Activated naive CD4-positive, alpha-beta T cell treated with anti-CD3 and anti-CD28 coated beads, Interleukin-2, amount 10 ng/mL, durations not matched to agents 7 days and 5 days (primary cell): Measurements from ENCODE around the gene DIPK1C.
A peak's percentile ranks its signal among the peaks of the same experiment; 100 is the strongest.
"Not testable (repeated sequence)": the region's sequence is repeated elsewhere in the genome, so short reads cannot be mapped to it uniquely, and the experiment has no call there.

Source experiments
- CTCF ChIA-PET: fragments of 350-600 bp; sonication (Branson Sonifier 250); formaldehyde crosslinking; loops from one replicate; lab custom pipeline; 2021; ENCODE audit warnings: antibody characterized with exemption; lab: Charles Lee
- DNase-seq: peaks from one replicate; pipeline ENCODE4 v3.0.0-alpha.2; 2020
- H3K27ac Mint-ChIP-seq: one replicate; pipeline ENCODE4 v1.8.0; 2021; ENCODE audit warnings: mild to moderate bottlenecking, moderate library complexity, mixed read lengths
- H3K27me3 Mint-ChIP-seq: one replicate; pipeline ENCODE4 v1.8.0; 2021; ENCODE audit warnings: mild to moderate bottlenecking, mixed read lengths
- H3K36me3 Mint-ChIP-seq: one replicate; pipeline ENCODE4 v1.8.0; 2021; ENCODE audit warnings: mixed read lengths
- H3K4me1 Mint-ChIP-seq: one replicate; pipeline ENCODE4 v1.8.0; 2021; ENCODE audit warnings: mixed read lengths
- H3K4me3 Mint-ChIP-seq: one replicate; pipeline ENCODE4 v1.8.0; 2021; ENCODE audit warnings: mild to moderate bottlenecking, moderate library complexity, mixed read lengths
- H3K9me3 Mint-ChIP-seq: one replicate; pipeline ENCODE4 v1.8.0; 2021; ENCODE audit warnings: mixed read lengths

Gene DIPK1C

DNA sequence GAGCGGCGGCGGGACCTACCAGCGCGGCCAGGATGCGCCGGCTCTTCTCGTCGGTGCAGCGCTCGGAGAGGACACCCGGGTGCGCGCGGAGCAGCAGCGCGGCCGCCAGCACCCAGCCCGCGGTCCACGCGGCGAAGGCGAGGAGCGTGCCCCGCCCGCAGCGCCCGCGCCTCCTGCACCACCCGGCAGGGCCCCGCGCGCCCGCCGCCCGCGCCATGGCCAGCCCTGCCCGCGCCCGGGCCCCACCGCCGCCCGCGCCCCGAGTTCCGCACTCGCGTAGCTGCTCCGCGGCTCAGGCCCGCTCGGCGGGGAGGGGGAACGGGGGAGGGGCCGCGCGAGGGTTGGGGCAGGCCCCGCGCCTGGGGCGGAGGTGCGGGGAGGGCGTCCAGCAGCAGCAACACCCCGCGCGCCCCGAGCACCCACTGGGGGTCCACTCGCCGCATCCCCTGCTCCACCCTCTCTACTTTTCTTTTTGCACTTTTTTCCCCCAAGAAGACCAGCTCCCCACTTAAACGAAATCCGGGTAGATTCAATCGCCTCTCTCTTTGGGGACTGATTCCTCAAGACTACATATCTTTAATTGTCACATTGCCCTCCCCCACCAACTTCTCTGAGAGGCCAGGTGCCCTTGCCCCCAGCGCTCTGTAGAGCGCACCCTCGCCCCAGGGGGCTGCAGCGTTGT is at the start of gene DIPK1C:
DIPK1C (minus strand) TSS at position 266 of the 682 bp plus-strand sequence; CDS start at position 217, 49 bp downstream.
- H3K4me1 Mint-ChIP-seq, result peaks cover 7% of the 10 kb centered on the region

GRCh38 chr18:74506448-74507084 is 49.5 kb upstream of the DIPK1C start:
- CTCF ChIA-PET, result no interaction called here
- no peaks in the 10 kb centered on the region for H3K27me3 Mint-ChIP-seq
- H3K36me3 Mint-ChIP-seq, result peaks cover 60% of the 10 kb centered on the region
- no peaks in the 10 kb centered on the region for H3K9me3 Mint-ChIP-seq
- no peak overlapping the region for H3K4me3 Mint-ChIP-seq
- peak overlapping the region; percentile 81 for H3K27ac Mint-ChIP-seq
- H3K4me1 Mint-ChIP-seq, result peaks cover 15% of the 10 kb centered on the region
- peak; percentile 11 for DNase-seq

More for the DNA sequence above, at the start of gene DIPK1C:
- peaks cover 73% of the 10 kb centered on the region for H3K27me3 Mint-ChIP-seq
- H3K36me3 Mint-ChIP-seq, result peaks cover 1% of the 10 kb centered on the region
- CTCF ChIA-PET, result interaction anchor here (1.3 kb wide), 1 partner anchor 36 kb away, joined by 4 read pairs; no protein-coding TSS in a partner anchor
- DNase-seq, result no peak
- H3K9me3 Mint-ChIP-seq, result no peaks in the 10 kb centered on the region
- peak within 1 kb of the TSS; percentile 22 for H3K27ac Mint-ChIP-seq
- H3K4me3 Mint-ChIP-seq, result peak within 1 kb of the TSS; percentile 63

- DNase-seq, result peak; percentile 5
- no peaks in the 10 kb centered on the region for H3K9me3 Mint-ChIP-seq
- peaks cover 65% of the 10 kb centered on the region for H3K36me3 Mint-ChIP-seq
- peaks cover 23% of the 10 kb centered on the region for H3K4me1 Mint-ChIP-seq
- no peak overlapping the region for H3K27ac Mint-ChIP-seq
- H3K27me3 Mint-ChIP-seq, result no peaks in the 10 kb centered on the region
- CTCF ChIA-PET, result no interaction called here
- H3K4me3 Mint-ChIP-seq, result no peak overlapping the region
Measured at GRCh38 chr18:74505776-74506175, 48.7 kb upstream of the DIPK1C start.

DNA sequence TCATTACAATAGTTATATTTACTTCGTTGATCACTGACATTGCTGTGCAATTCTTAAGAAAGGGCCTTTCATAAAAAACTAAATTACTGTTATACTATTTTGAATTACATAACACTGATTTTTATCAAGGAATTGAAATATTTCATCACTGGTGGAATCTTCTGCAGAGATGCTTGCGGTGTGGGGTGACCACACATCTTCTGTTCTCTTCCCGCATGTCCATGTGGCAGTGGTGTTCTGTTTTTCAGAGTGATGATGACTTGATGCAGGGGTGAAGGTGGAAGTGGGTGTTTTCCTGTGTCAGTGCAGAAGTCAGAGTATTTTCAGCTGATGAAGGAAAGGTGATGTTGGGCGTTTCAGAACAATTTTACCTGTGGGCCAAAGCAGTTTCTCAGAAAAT is 46.0 kb upstream of the DIPK1C start:
- Mint-ChIP-seq H3K27me3 (no peaks in the 10 kb centered on the region), H3K9me3 (no peaks in the 10 kb centered on the region), H3K4me3 (no peak overlapping the region), H3K27ac (peak overlapping the region; percentile 1), H3K36me3 (peaks cover 56% of the 10 kb centered on the region), H3K4me1 (peaks cover 47% of the 10 kb centered on the region)
- CTCF ChIA-PET, result no interaction called here
- DNase-seq, result no peak

DNA sequence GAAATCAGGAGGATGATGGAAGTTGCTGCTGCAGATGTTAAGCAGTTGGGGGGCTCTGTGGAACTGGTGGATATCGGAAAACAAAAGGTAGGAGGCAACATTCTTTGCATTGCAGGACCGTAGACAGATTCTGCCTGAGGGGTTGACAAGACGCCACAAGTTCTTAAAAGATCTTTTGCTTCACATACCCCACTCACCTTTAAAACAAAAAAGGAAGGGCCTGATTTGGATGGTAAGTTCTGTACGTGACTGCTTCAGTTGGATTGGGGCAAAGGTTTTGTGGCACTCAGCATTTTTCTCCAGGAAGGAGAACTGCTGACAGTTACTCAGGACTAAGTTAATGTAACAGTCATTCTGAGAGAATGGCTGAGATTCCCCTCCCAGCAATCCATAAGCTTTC is 44.3 kb upstream of the DIPK1C start:
- DNase-seq, result no peak
- CTCF ChIA-PET, result no interaction called here
- Mint-ChIP-seq H3K4me1 (peaks cover 58% of the 10 kb centered on the region), H3K9me3 (no peaks in the 10 kb centered on the region), H3K36me3 (peaks cover 50% of the 10 kb centered on the region), H3K4me3 (peak overlapping the region; percentile 82), H3K27ac (peak overlapping the region; percentile 95), H3K27me3 (no peaks in the 10 kb centered on the region)

DNA sequence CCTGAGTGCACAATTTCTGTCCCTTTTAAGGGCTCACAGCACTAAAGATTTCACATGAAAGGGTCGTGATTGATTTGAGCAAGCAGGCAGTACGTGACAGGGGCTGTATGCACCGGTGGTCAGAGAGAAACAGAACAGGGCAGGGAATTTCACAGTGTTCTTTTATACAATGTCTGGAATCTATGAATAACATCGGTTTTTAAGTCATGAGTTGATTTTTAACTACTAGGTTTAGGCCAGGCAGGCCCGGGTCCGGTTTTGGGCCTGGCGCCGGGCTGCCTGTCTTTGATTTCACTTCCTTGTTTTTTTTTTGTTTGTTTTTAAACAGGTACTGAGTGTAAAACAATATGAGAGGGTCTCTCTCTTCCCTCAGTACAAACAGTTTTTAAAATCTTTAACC is 43.7 kb upstream of the DIPK1C start:
- DNase-seq, H3K27me3 Mint-ChIP-seq, CTCF ChIA-PET, H3K9me3 Mint-ChIP-seq: not testable (repeated sequence)
- H3K27ac Mint-ChIP-seq, result peak overlapping the region; percentile 95
- H3K4me3 Mint-ChIP-seq, result peak overlapping the region; percentile 82
- peaks cover 48% of the 10 kb centered on the region for H3K36me3 Mint-ChIP-seq
- H3K4me1 Mint-ChIP-seq, result peaks cover 61% of the 10 kb centered on the region

DNA sequence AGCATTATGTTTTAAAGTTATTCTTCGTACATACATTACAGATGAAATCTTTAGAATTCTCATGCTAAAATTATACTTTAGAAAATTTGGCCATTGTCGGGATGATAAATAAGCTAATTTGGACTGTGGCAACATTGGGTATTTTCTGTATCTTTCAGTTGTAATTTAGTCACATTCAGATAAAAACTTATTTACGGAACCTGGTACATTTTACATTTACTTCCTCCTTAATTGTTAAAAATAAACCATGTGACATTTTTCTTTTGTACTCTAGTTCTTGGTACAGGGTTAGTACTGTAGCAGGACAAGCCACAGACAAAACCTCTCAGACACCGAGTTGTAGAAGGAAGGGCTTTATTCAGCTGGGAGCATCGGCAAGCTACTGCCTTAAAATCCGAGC is 43.3 kb upstream of the DIPK1C start:
- DNase-seq, result no peak
- Mint-ChIP-seq H3K27me3 (peaks cover 8% of the 10 kb centered on the region), H3K36me3 (peaks cover 45% of the 10 kb centered on the region), H3K9me3 (no peaks in the 10 kb centered on the region), H3K4me3 (peak overlapping the region; percentile 82), H3K27ac (peak overlapping the region; percentile 95), H3K4me1 (peaks cover 62% of the 10 kb centered on the region)
- CTCF ChIA-PET, result interaction anchor here (1.4 kb wide), 1 partner anchor 51 kb away, joined by 3 read pairs; no protein-coding TSS in a partner anchor

GRCh38 chr18:74499633-74500032 is 42.5 kb upstream of the DIPK1C start:
- peaks cover 63% of the 10 kb centered on the region for H3K4me1 Mint-ChIP-seq
- peak; percentile 71 for DNase-seq
- peak overlapping the region; percentile 82 for H3K4me3 Mint-ChIP-seq
- H3K36me3 Mint-ChIP-seq, result peaks cover 43% of the 10 kb centered on the region
- H3K9me3 Mint-ChIP-seq, result no peaks in the 10 kb centered on the region
- H3K27me3 Mint-ChIP-seq, result peaks cover 8% of the 10 kb centered on the region
- H3K27ac Mint-ChIP-seq, result peak overlapping the region; percentile 95
- CTCF ChIA-PET, result interaction anchor here (0.9 to 1.4 kb wide), 2 partner anchors 52 to 146 kb away, joined by 3 to 4 read pairs; no protein-coding TSS in a partner anchor

DNA sequence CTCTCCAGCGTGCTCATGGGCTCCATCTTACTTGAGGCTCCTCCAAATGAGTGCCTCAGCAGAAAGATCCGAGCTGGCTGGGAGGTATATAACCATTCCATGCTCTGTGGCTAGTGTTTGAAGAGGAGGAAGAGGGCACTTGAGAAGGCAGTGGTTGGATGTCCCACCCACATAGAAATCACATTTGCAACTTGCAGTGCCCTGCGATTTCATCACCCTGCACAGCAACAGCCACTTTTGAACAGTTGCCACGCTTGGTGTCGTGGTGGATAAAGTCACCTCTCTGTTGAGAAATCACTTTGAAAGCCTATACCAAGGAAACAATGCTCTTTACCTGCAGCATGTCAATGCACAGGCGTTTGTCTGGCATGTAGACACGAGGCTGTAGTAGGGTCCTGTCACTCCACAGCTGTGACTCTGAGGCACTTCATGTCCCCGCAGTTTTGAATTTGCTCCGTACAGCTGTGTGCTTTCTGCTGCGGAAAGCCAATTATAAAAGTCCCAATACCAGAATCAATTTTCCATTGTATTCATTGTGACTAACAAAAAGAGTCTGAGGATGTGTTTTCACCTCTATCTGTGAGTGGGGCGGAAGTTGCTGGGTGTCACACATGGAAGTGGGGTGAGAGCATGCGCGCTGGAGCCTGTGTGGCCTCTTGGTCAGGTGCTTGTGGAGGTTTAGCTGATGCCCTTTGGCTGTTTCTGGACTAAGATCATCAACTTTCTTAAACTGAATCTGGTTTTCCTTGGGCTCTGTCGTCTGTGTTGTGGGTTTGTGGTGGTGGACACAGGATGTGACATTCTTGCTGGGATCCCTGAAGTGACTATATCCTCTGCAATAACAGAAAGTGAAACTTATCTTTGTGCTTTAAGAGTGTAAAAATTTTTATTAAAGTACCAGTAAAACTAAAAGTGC is 41.9 kb upstream of the DIPK1C start:
- Mint-ChIP-seq H3K27ac (peak overlapping the region; percentile 95), H3K27me3 (peaks cover 8% of the 10 kb centered on the region), H3K36me3 (peaks cover 40% of the 10 kb centered on the region), H3K4me3 (peak overlapping the region; percentile 82), H3K9me3 (no peaks in the 10 kb centered on the region), H3K4me1 (peaks cover 65% of the 10 kb centered on the region)
- peak; percentile 85 for DNase-seq
- CTCF ChIA-PET, result interaction anchor here (0.7 to 1.6 kb wide), 4 partner anchors 53 to 145 kb away, joined by 3 to 4 read pairs (median 4); no protein-coding TSS in a partner anchor

DNA sequence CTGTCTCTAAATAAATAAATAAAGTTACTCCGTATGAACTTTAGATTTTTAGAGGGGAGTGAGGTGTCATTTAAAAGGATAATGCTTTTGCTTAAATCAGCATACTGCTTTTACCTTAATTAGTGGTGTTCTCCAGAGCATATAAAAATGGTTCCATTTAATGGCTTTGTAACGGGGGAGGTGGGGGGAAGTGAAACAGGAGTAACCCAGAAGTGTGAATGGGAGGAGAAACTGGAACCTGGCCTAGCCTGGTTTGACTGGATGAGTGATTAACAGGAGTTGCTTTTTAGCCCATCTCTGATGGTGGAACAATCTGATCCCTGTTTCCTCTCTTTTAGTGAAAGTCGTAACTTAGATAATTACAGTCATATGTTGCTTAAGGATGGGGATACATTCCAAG is 40.7 kb upstream of the DIPK1C start:
- H3K36me3 Mint-ChIP-seq, result peaks cover 34% of the 10 kb centered on the region
- no peak for DNase-seq
- CTCF ChIA-PET, result interaction anchor here (1.6 kb wide), 1 partner anchor 144 kb away, joined by 3 read pairs; no protein-coding TSS in a partner anchor
- peak overlapping the region; percentile 95 for H3K27ac Mint-ChIP-seq
- H3K4me3 Mint-ChIP-seq, result peak overlapping the region; percentile 82
- peaks cover 15% of the 10 kb centered on the region for H3K27me3 Mint-ChIP-seq
- peaks cover 68% of the 10 kb centered on the region for H3K4me1 Mint-ChIP-seq
- H3K9me3 Mint-ChIP-seq, result no peaks in the 10 kb centered on the region

- H3K9me3 Mint-ChIP-seq, result no peaks in the 10 kb centered on the region
- peaks cover 17% of the 10 kb centered on the region for H3K27me3 Mint-ChIP-seq
- H3K27ac Mint-ChIP-seq, result peak overlapping the region; percentile 95
- DNase-seq, result peak; percentile 24
- peak overlapping the region; percentile 82 for H3K4me3 Mint-ChIP-seq
- H3K4me1 Mint-ChIP-seq, result peaks cover 65% of the 10 kb centered on the region
- H3K36me3 Mint-ChIP-seq, result peaks cover 30% of the 10 kb centered on the region
- CTCF ChIA-PET, result interaction anchor here (6.6 kb wide), 1 partner anchor 142 kb away, joined by 173 read pairs; no protein-coding TSS in a partner anchor
Measured at GRCh38 chr18:74497324-74497676, 40.2 kb upstream of the DIPK1C start.

GRCh38 chr18:74496508-74497323 is 39.6 kb upstream of the DIPK1C start:
- peak overlapping the region; percentile 82 for H3K4me3 Mint-ChIP-seq
- peaks cover 26% of the 10 kb centered on the region for H3K36me3 Mint-ChIP-seq
- H3K9me3 Mint-ChIP-seq, result no peaks in the 10 kb centered on the region
- H3K27me3 Mint-ChIP-seq, result peaks cover 22% of the 10 kb centered on the region
- CTCF ChIA-PET, result interaction anchor here (0.9 to 6.6 kb wide), 6 partner anchors 55 to 433 kb away, joined by 3 to 173 read pairs (median 4); no protein-coding TSS in a partner anchor
- DNase-seq, result peak; percentile 60
- peak overlapping the region; percentile 95 for H3K27ac Mint-ChIP-seq
- H3K4me1 Mint-ChIP-seq, result peaks cover 61% of the 10 kb centered on the region
